DOHH2 (cell line): ENCODE data around the gene ZNF839.

ENCODE experiments used
- H3F3A ChIP-seq: fragments of 200-600 bp; sonication (generic), shearing (Covaris generic); 2 replicates; pipeline ENCODE4 v1.6.0; 2016; ENCODE audit warnings: antibody characterized with exemption, mild to moderate bottlenecking; ENCODE audit not compliant: control insufficient read depth, insufficient read depth
- H3K27ac ChIP-seq: fragments of 200-600 bp; sonication (generic); 2 replicates; pipeline ENCODE4 v1.5.1; 2014; ENCODE audit warnings: low read depth, mild to moderate bottlenecking, low read length, moderate library complexity
- H3K27me3 ChIP-seq: fragments of 200-600 bp; sonication (generic); 2 replicates; pipeline ENCODE4 v1.6.1; 2014; ENCODE audit warnings: mild to moderate bottlenecking, low read length, mixed read lengths; ENCODE audit not compliant: control insufficient read depth
- H3K36me3 ChIP-seq: fragments of 200-600 bp; sonication (generic); 2 replicates; pipeline ENCODE4 v1.6.1; 2014; ENCODE audit warnings: mild to moderate bottlenecking, low read length, moderate library complexity, mixed read lengths; ENCODE audit not compliant: control insufficient read depth
- H3K4me1 ChIP-seq: fragments of 200-600 bp; sonication (generic); 2 replicates; pipeline ENCODE4 v1.6.1; 2014; ENCODE audit warnings: mild to moderate bottlenecking, low read length, mixed read lengths; ENCODE audit not compliant: control insufficient read depth
- H3K4me2 ChIP-seq: fragments of 200-600 bp; sonication (generic); 2 replicates; pipeline ENCODE4 v1.6.0; 2014; ENCODE audit warnings: mild to moderate bottlenecking, low read length, moderate library complexity
- H3K4me3 ChIP-seq: fragments of 200-600 bp; sonication (generic); 2 replicates; pipeline ENCODE4 v1.5.1; 2014; ENCODE audit warnings: mild to moderate bottlenecking, low read length, mixed read lengths
- H3K79me2 ChIP-seq: fragments of 200-600 bp; sonication (generic); 2 replicates; pipeline ENCODE4 v1.6.1; 2014; ENCODE audit warnings: mild to moderate bottlenecking, low read length, mixed read lengths; ENCODE audit not compliant: control insufficient read depth
- H3K9me2 ChIP-seq: fragments of 200-600 bp; sonication (generic); replicated peaks from 2 replicates; pipeline ENCODE4 v1.6.1; 2014; ENCODE audit warnings: mild to moderate bottlenecking, low read length, mixed read lengths; ENCODE audit not compliant: control insufficient read depth
- H3K9me3 ChIP-seq: fragments of 200-600 bp; sonication (generic); 2 replicates; pipeline ENCODE4 v1.6.1; 2014; ENCODE audit warnings: antibody characterized with exemption, low read length, mixed read lengths; ENCODE audit not compliant: control insufficient read depth, insufficient read depth
- H4K20me1 ChIP-seq: fragments of 200-600 bp; sonication (generic); 2 replicates; pipeline ENCODE4 v1.6.0; 2014; ENCODE audit warnings: low read depth, mild to moderate bottlenecking, antibody characterized with exemption, low read length, moderate library complexity; ENCODE audit not compliant: control insufficient read depth, insufficient read depth
- CTCF ChIP-seq: fragments of 200-600 bp; sonication (generic); IDR thresholded peaks from one replicate; pipeline ENCODE4 v1.5.1; 2014; ENCODE audit warnings: antibody characterized with exemption, mild to moderate bottlenecking, low read depth, low read length; ENCODE audit not compliant: poor library complexity, severe bottlenecking
- EZH2phosphoT487 ChIP-seq: fragments of 200-600 bp; sonication (generic); IDR thresholded peaks from 2 replicates; pipeline ENCODE4 v1.6.1; 2017; ENCODE audit warnings: borderline replicate concordance, mild to moderate bottlenecking, antibody characterized with exemption, low read length, moderate library complexity, mixed read lengths

ZNF839 gene

GRCh38 chr14:102277874-102278630 is 41.5 kb upstream of the ZNF839 start:
- no peaks in the 10 kb centered on the region for H3K36me3 ChIP-seq
- H3K79me2 ChIP-seq, result no peaks in the 10 kb centered on the region
- no peaks in the 10 kb centered on the region for H3K9me3 ChIP-seq
- no peaks in the 10 kb centered on the region for H4K20me1 ChIP-seq
- no peak overlapping the region for H3K4me3 ChIP-seq
- H3K4me2 ChIP-seq, result no peak overlapping the region
- H3K4me1 ChIP-seq, result no peaks in the 10 kb centered on the region
- no peaks in the 10 kb centered on the region for H3K9me2 ChIP-seq
- H3K27ac ChIP-seq, result no peak overlapping the region
- H3K27me3 ChIP-seq, result no peaks in the 10 kb centered on the region
- no peak for TF ChIP-seq EZH2phosphoT487
- no peak for TF ChIP-seq CTCF
- no peaks in the 10 kb centered on the region for H3F3A ChIP-seq

- H3K27ac ChIP-seq, result no peak overlapping the region
- TF ChIP-seq CTCF, result no peak
- no peak overlapping the region for H3K4me2 ChIP-seq
- no peaks in the 10 kb centered on the region for H4K20me1 ChIP-seq
- H3F3A ChIP-seq, result no peaks in the 10 kb centered on the region
- no peaks in the 10 kb centered on the region for H3K27me3 ChIP-seq
- H3K9me3 ChIP-seq, result no peaks in the 10 kb centered on the region
- no peak overlapping the region for H3K4me3 ChIP-seq
- H3K4me1 ChIP-seq, result no peaks in the 10 kb centered on the region
- H3K9me2 ChIP-seq, result no peaks in the 10 kb centered on the region
- H3K79me2 ChIP-seq, result no peaks in the 10 kb centered on the region
- H3K36me3 ChIP-seq, result no peaks in the 10 kb centered on the region
These were observed 41.0 kb upstream of the ZNF839 start for GRCh38 chr14:102278631-102278935.

GRCh38 chr14:102279282-102279681 is 40.3 kb upstream of the ZNF839 start:
- no peaks in the 10 kb centered on the region for H3F3A ChIP-seq
- H4K20me1 ChIP-seq, result no peaks in the 10 kb centered on the region
- H3K9me2 ChIP-seq, result no peaks in the 10 kb centered on the region
- no peaks in the 10 kb centered on the region for H3K36me3 ChIP-seq
- no peaks in the 10 kb centered on the region for H3K79me2 ChIP-seq
- H3K4me1 ChIP-seq, result no peaks in the 10 kb centered on the region
- no peaks in the 10 kb centered on the region for H3K27me3 ChIP-seq
- TF ChIP-seq EZH2phosphoT487 (no peak), CTCF (no peak)
- no peaks in the 10 kb centered on the region for H3K9me3 ChIP-seq
- no peak overlapping the region for H3K27ac ChIP-seq
- H3K4me3 ChIP-seq, result no peak overlapping the region
- no peak overlapping the region for H3K4me2 ChIP-seq
